HCT116 (cell line): Measurements from ENCODE around the gene ACSM6. TPM values are rescaled to one million over a fixed set of nuclear protein-coding genes. Genes with fewer than 3 reads are reported as not detected.

Source experiments
- ATAC-seq: fragments of 200-7000 bp; cut with Tn5 transposase; 2 replicates; pipeline ENCODE4 v1.9.1; 2020; ENCODE audit warnings: mild to moderate bottlenecking, moderate library complexity
- BruUV-seq: library from RNA; stranded (reverse); fragments of 400-500 nt; replicated peaks from 2 replicates; lab custom pipeline; 2021; lab: Mats Ljungman, UMichigan
- CTCF ChIA-PET: fragments of 300-600 bp; sonication (Branson Sonifier 250); formaldehyde crosslinking; loops from one replicate; lab custom pipeline; 2021; ENCODE audit warnings: antibody characterized with exemption; lab: Charles Lee
- POLR2A ChIA-PET: fragments of 300-600, 350-600 bp; sonication (Branson Sonifier 250); formaldehyde crosslinking; loops from one replicate; lab custom pipeline; 2021; ENCODE audit warnings: antibody characterized with exemption; lab: Charles Lee
- RAD21 ChIA-PET, 2 experiments: fragments of 300-600 bp; sonication (Branson Sonifier 250); formaldehyde crosslinking; loops; one replicate each; lab custom pipeline; 2023; ENCODE audit warnings: low total read pairs in 2 of 2; ENCODE audit not compliant: uncharacterized antibody in 2 of 2, unreplicated experiment in 2 of 2, low non-redundant PET in 1 of 2; lab: Charles Lee
- DNase-seq: peaks from one replicate; pipeline ENCODE4 v3.0.0-alpha.2; 2010; ENCODE audit warnings: low read depth, low spot score
- H2AFZ ChIP-seq: fragments of 200-600 bp; shearing (Covaris generic), sonication (generic); 2 replicates; pipeline ENCODE4 v1.6.1; 2017; ENCODE audit warnings: low read depth, mixed run types, mixed read lengths, antibody characterized with exemption, low read length; ENCODE audit not compliant: poor library complexity, severe bottlenecking
- H3K27ac ChIP-seq: 2 replicates; pipeline ENCODE4 v1.5.1; 2012; ENCODE audit warnings: low read depth, low read length
- H3K27me3 ChIP-seq: fragments of 200-600 bp; sonication (generic); 2 replicates; pipeline ENCODE4 v1.6.1; 2016; ENCODE audit warnings: mixed run types, low read length, mixed read lengths; ENCODE audit not compliant: insufficient read depth
- H3K36me3 ChIP-seq, 2 experiments: fragments of 200-500 bp in 1 of 2; fragments of 200-600 bp in 1 of 2; sonication (Bioruptor generic) in 1 of 2; sonication (generic) in 1 of 2; 2 replicates each; pipeline versions ENCODE4 v1.5.1 to v1.6.1; 2014 to 2016; ENCODE audit warnings: low read length in 2 of 2, inconsistent platforms in 1 of 2, mixed read lengths in 1 of 2, mixed run types in 1 of 2; ENCODE audit not compliant: insufficient read depth in 2 of 2, control insufficient read depth in 1 of 2
- H3K4me1 ChIP-seq, 2 experiments: fragments of 200-600 bp in 1 of 2; sonication (generic) in 1 of 2; 2 replicates each; pipeline versions ENCODE4 v1.5.1 to v1.6.1; 2012 to 2017; ENCODE audit warnings: low read length in 2 of 2, inconsistent platforms in 1 of 2, mild to moderate bottlenecking in 1 of 2, mixed read lengths in 1 of 2, mixed run types in 1 of 2, moderate library complexity in 1 of 2; ENCODE audit not compliant: insufficient read depth in 2 of 2, control insufficient read depth in 1 of 2
- H3K4me2 ChIP-seq: fragments of 200-600 bp; sonication (generic); 2 replicates; pipeline ENCODE4 v1.6.1; 2017; ENCODE audit warnings: mixed run types, low read length, mixed read lengths
- H3K4me3 ChIP-seq, 2 experiments: fragments of 200-600 bp in 1 of 2; sonication (generic) in 1 of 2; replicated peaks in 1 of 2; 2 replicates each; pipeline ENCODE4 v1.5.1; 2011 to 2016; ENCODE audit warnings: low read length in 2 of 2, control low read depth in 1 of 2, low read depth in 1 of 2, mild to moderate bottlenecking in 1 of 2, mixed read lengths in 1 of 2, mixed run types in 1 of 2
- H3K79me2 ChIP-seq: fragments of 200-600 bp; sonication (generic); 2 replicates; pipeline ENCODE4 v1.6.1; 2017; ENCODE audit warnings: mild to moderate bottlenecking, mixed run types, low read length, moderate library complexity, mixed read lengths; ENCODE audit not compliant: insufficient read depth
- H3K9ac ChIP-seq: fragments of 200-600 bp; sonication (generic); 2 replicates; pipeline ENCODE4 v1.6.1; 2016; ENCODE audit warnings: low read length, mixed read lengths
- H3K9me2 ChIP-seq: fragments of 200-600 bp; sonication (generic), shearing (Covaris generic); 2 replicates; pipeline ENCODE4 v1.6.1; 2017; ENCODE audit warnings: mixed run types, mild to moderate bottlenecking, moderate library complexity; ENCODE audit not compliant: insufficient read depth
- H3K9me3 ChIP-seq, 2 experiments: fragments of 200-500 bp in 1 of 2; fragments of 200-600 bp in 1 of 2; sonication (Bioruptor generic) in 1 of 2; sonication (generic) in 1 of 2; 2 replicates each; pipeline ENCODE4 v1.6.1; 2014 to 2017; ENCODE audit warnings: low read length in 2 of 2, mixed read lengths in 2 of 2, inconsistent platforms in 1 of 2, low read depth in 1 of 2, mild to moderate bottlenecking in 1 of 2, mixed run types in 1 of 2, moderate library complexity in 1 of 2; ENCODE audit not compliant: control insufficient read depth in 1 of 2, insufficient read depth in 1 of 2
- H4K20me1 ChIP-seq: fragments of 200-600 bp; sonication (generic), shearing (Covaris generic); 2 replicates; pipeline ENCODE4 v1.6.1; 2017; ENCODE audit warnings: mixed run types, mild to moderate bottlenecking, moderate library complexity; ENCODE audit not compliant: insufficient read depth
- CEBPB ChIP-seq: IDR thresholded peaks from 2 replicates; pipeline ENCODE4 v1.6.1; 2012; ENCODE audit warnings: low read depth
- FOSL1 ChIP-seq: IDR thresholded peaks from 2 replicates; pipeline ENCODE4 v1.6.1; 2012; ENCODE audit warnings: low read depth
- RAD21 ChIP-seq: IDR thresholded peaks from 2 replicates; pipeline ENCODE4 v1.6.1; 2012; ENCODE audit warnings: low read depth, mild to moderate bottlenecking
- SIN3A ChIP-seq: IDR thresholded peaks from 2 replicates; pipeline ENCODE4 v1.6.1; 2012; ENCODE audit warnings: low read depth
- intact Hi-C: fragments of 100-400 bp; cut with micrococcal nuclease; formaldehyde crosslinking; loops from 2 replicates; pipeline ENCODE4 v1.10.0; 2022
- total RNA-seq: library from RNA; stranded (reverse); gene quantifications from one replicate; pipeline ENCODE4 v1.2.1, GENCODE V29; 2021; ENCODE audit not compliant: unreplicated experiment
- TF ChIP-seq, protein P1 (sequence below), 3 experiments: fragments of 200-600 bp in 1 of 3; sonication (generic) in 1 of 3; IDR thresholded peaks in 2 of 3; conservative IDR thresholded peaks in 1 of 3; 2 replicates each; pipeline ENCODE4 v1.5.1; 2012 to 2017; ENCODE audit warnings: low read depth in 2 of 3, low read length in 2 of 3, antibody characterized with exemption in 1 of 3, borderline replicate concordance in 1 of 3, control low read depth in 1 of 3, mild to moderate bottlenecking in 1 of 3, mixed read lengths in 1 of 3, mixed run types in 1 of 3, moderate library complexity in 1 of 3; ENCODE audit not compliant: insufficient read depth in 1 of 3
- TF ChIP-seq, protein P2 (sequence below): IDR thresholded peaks from 2 replicates; pipeline ENCODE4 v1.6.1; 2012

The ACSM6 gene
- total RNA-seq, 1 experiment from 2014 or later, result not detected

DNA sequence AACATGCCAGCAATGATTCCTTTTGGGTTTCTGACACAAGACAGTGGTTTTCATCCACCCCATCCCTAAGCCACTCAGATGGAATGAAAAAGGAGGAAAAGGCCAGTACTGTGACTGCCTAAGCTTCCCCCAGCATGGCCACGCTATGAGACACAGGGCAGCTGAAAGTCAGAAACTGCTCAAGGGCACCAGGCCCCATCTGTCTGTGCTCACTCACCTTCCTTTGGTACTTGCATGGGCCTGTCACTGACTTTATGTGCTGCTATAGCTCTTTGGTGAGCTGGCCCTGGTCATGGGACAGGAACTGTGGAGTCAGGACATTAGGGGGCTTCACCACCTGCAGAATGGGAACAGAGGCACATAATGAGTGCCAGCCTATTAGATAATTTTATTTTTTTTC lies 21.2 kb upstream of the ACSM6 start (continued):
- TF ChIP-seq, protein P1, sequence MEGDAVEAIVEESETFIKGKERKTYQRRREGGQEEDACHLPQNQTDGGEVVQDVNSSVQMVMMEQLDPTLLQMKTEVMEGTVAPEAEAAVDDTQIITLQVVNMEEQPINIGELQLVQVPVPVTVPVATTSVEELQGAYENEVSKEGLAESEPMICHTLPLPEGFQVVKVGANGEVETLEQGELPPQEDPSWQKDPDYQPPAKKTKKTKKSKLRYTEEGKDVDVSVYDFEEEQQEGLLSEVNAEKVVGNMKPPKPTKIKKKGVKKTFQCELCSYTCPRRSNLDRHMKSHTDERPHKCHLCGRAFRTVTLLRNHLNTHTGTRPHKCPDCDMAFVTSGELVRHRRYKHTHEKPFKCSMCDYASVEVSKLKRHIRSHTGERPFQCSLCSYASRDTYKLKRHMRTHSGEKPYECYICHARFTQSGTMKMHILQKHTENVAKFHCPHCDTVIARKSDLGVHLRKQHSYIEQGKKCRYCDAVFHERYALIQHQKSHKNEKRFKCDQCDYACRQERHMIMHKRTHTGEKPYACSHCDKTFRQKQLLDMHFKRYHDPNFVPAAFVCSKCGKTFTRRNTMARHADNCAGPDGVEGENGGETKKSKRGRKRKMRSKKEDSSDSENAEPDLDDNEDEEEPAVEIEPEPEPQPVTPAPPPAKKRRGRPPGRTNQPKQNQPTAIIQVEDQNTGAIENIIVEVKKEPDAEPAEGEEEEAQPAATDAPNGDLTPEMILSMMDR (IDR thresholded peaks at IDR 0.05 in 2 of 3, conservative IDR thresholded peaks at IDR 0.05 in 1 of 3; ENCODE audit: borderline replicate concordance in 1 of 3, insufficient read depth in 1 of 3, low read depth in 2 of 3, low read length in 2 of 3), result no peak
- no peak for TF ChIP-seq FOSL1
- TF ChIP-seq, protein P2, sequence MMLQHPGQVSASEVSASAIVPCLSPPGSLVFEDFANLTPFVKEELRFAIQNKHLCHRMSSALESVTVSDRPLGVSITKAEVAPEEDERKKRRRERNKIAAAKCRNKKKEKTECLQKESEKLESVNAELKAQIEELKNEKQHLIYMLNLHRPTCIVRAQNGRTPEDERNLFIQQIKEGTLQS, result no peak
- no peak for TF ChIP-seq SIN3A

DNA sequence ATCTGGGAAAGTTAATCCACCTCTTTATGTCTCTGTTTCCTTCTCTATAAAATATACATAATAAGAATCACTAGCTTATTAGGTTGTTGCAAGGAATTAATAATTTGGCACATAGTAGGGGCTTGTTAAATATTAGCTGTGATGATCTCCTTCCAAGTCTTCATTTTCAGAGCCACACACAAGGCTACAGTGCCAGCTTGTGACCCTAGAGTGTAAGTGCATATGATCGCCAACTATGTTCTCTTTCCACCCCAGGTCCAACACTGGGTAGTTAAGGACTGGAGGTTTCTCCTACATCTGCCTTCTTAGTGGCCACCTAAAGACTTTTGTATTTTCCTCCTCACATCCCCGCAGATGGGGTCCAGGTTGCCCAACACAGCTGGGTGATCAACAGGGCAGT lies 17.9 kb upstream of the ACSM6 start:
- Histone ChIP-seq H3K4me3 (no peak overlapping the region), H4K20me1 (no peaks in the 10 kb centered on the region), H3K36me3 (no peaks in the 10 kb centered on the region), H3K27me3 (no peaks in the 10 kb centered on the region), H3K27ac (no peak overlapping the region), H3K4me2 (no peak overlapping the region), H3K9me2 (no peaks in the 10 kb centered on the region), H3K9me3 (no peaks in the 10 kb centered on the region), H3K79me2 (no peaks in the 10 kb centered on the region), H3K9ac (no peak overlapping the region), H2AFZ (no peak overlapping the region), H3K4me1 (no peaks in the 10 kb centered on the region)
- BruUV-seq, result no TSS peak
- peak; percentile 53 for TF ChIP-seq RAD21
- no peak for TF ChIP-seq CEBPB
- TF ChIP-seq, protein P1 (IDR thresholded peaks at IDR 0.05 in 2 of 3, conservative IDR thresholded peaks at IDR 0.05 in 1 of 3; ENCODE audit: borderline replicate concordance in 1 of 3, insufficient read depth in 1 of 3, low read depth in 2 of 3, low read length in 2 of 3), result peak; percentile 11 to 31 (median 19); a peak in 2 of 6 replicates
- intact Hi-C loops, result loop anchor here (1.0 kb wide), 1 partner anchor 546 kb away; no protein-coding TSS in a partner anchor
- no peak for DNase-seq
- ATAC-seq, result no peak
- ChIA-PET POLR2A (no interaction called here), CTCF (interaction anchor here (1.0 to 1.3 kb wide), 2 partner anchors 43 to 212 kb away, joined by 4 read pairs; no protein-coding TSS in a partner anchor), RAD21 (no interaction called here)
